Measurements from ENCODE around the gene ASPN.

The ASPN gene

DNA sequence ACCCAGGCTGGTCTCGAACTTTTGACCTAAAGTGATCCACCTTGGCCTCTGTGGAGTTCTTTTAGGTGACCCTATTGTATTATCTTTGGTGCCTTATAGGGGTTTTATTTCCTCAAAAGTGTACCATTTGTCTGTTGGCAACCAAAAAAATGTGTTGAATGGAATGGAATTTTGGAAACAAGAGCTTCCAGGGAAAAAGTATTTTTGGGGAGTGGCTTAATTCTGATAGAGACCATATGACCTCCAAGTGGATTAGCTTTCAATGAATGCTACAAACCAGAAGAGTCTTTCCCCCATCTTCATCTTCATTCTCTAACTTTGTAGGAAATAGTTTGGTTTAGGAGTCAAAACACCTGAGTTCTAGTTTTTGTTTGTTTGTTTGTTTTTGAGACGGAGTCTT is 74.5 kb downstream of the ASPN start:
- DNase-seq, result no peak

DNA sequence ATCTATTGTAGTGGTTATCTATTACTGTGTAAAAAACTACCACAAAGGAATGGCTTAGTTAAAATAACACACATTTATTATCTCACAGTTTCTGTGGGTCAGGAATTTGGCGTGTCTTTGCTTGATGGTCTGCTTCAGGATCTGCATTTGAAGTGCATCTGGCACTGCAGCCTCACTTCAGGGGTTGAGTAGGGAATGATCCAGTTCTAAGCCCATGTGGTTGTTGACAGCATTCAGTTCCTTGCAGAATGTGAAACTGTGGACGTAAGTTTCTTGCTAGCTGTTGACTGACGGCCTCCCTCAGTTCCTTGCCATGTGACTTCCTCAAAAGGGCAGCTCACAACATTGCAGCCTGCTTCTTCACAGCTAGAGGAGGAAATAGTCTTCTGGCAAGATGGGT is 75.8 kb downstream of the ASPN start:
- no peak for DNase-seq
